HG03558 (cell line): ENCODE results near the gene PLEKHA7.

Experiments
- ATAC-seq: cut with Tn5 transposase; IDR thresholded peaks from one replicate; pipeline ENCODE4 v1.9.1; 2021; ENCODE audit warnings: moderate number of reproducible peaks; ENCODE audit not compliant: unreplicated experiment; ENCODE audit errors: extremely low read depth

The PLEKHA7 gene

DNA sequence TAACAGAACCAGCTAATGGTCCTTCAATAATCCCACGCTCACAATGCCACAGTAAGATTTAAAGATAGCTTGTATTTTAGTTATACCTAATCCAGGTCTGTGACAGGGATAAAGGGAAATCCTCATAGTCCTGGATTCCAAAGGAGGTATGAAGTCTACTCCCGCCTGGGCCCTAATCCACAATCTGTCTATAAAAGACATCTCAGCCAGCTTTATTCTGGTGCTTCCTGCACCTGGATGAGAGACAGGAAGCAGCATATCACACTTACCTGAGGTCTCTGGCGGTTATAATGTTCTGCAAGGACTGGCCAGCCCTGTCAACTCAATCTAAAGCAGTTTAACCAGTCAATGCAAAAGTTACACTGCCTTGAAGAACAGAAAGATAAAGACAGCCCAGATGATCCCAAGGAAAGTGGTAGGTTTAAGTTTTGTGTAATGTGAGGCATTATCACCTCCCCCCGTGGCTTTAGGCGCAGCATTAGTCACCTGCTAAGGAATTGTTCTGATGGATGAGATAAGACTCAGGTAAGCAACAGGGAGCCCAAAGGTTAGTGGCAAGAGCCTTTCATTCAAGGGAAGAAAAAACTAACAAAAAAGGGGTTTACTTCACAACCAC, 57.6 kb downstream of the PLEKHA7 start:
- no peak for ATAC-seq

DNA sequence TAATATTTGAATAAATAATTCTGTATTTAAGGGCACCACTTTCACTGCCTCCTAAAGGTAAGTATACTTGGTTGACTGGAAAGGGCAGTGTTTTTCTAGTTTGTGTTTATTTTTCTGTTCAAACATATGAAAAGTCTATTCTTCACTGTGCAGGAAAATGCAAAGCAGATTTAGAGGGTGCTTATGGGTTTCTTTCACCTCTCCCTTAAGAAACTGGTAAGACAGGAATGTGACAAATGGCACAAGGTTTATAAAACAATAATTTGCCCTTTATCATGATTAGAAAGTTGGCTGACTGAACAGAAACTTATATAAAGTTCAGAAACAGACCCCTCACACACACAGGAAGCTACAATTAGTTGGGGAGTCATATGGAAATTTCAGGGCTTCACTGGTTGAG, 60.6 kb downstream of the PLEKHA7 start:
- no peak for ATAC-seq

DNA sequence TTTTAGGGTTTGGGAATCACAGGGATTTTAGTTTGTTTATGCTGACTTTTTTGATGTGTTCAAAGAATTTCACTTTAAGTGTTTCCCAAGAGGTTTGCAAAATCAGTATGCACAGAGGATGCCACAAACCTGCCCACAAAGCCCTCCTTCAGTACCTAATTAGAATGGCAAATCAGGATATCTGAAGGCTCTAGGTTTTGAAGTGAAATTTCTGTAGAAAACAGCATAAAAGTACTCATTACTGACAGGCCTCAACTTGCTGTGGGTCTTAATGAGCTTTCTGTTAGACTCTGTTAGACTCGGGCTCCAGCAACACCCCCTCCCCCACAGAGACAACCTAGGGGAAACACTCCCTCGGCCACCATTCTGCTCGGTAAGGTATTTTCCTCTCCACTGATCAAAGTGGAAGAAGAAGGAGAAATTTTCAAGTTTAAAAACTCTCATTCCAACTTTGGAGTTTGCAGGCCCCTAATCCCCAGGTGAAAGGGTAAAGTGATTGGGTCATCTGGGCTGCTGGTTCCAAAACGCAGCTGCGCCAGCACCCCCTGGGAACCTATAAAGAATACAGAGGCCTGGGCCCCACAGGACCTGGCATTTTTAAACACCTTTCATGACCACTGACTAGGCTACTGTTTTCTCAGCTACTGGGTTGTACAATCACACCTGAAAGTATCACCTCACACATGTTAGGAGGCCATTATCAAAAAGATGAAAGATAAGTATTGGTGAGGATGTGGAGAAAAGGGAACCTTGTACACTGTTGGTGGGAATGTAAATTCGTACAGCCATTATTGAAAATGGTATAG, 67.5 kb downstream of the PLEKHA7 start:
- ATAC-seq = peak; percentile 50

DNA sequence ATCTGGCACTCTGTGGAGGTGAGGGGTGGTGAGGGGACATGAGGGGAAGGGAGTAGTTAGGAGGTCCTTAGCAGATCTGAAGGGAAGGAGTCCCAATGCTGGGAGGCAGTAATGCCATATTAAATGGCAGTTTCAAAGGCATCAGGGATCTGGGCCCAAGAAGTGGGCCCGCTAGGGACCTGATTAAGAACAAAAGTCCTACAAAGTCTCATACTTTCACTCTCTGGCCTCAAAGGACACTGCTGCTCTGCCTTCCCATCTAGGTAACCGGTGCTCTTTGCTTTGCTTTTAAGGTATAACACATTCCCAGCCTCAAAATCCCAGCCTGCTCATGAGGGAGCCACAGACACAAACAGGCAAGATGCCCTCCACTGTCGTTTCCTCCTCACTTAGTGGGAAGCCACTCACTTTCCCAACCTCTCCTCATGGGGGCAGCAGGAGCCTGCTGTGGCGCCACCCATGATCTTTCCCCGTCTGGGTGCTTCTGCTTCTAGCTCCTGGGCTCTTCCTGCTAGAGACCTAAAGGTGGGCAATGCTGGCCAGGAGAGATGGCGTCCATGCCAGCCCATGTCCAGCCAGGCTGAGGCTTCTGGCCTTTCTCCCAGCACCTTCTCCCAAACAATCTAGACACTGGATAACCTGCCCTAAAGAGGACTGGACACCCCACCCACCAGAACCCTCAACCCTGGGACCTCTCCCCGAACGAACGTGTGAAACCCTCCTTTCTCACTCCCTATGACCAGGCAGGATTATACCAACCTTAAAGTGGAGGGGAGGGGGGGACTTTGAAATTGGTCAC, 68.3 kb downstream of the PLEKHA7 start:
- ATAC-seq = peak; percentile 52

DNA sequence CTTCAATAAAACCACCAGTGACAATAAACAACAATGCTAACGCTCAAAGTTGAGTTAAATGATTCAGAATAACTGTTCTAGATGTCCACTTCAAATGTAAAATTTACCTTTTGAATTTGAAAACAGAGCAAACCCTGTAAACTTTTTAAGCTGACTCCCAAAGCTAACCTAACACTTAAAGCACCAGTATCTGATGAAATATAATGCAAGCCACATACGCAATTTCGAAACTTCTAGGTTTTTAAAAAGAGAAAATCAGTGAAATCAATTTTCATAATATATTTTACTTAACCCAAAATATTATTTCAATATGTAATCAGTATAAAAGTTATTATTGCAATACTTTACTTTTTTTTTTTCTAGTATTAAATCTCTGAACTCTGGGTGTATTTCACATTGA, 71.3 kb downstream of the PLEKHA7 start:
- no peak for ATAC-seq

DNA sequence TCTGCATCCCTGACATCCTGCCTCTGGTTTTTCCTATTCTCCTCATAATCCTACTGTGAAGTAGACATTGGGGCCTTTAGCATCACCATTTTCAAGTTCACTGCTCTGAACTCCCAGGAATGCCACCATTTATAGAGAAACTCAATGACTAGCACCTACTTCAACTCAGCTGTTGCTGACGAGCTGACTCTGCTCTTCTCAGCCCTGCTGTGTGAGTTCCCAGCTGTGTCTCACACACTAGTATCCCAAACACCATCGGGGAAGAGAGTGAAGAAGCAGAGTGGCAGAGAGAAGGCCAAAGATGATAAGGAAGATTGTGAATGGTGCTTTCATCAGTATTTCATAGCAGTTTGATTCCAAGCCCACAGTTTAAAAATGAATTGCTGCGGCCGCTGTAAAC, 71.9 kb downstream of the PLEKHA7 start:
- no peak for ATAC-seq

DNA sequence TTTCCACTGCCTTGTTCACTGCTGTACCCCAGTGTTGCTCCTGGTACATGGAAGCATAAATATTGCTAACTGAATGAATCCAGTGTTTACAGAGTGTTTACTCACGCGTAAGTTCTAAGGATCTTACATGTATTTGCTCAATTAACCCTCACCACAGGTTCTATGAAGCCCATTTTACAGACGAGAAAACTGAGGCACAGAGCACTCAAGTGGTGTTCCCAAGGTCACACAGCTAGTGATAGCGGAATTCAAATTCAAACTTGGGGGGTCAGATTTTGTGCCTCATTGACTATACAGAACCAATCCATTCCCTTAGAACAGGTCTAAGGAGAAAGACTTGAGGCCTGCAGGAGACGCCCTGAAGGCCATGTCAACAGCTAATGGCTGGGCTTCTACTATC, 72.3 kb downstream of the PLEKHA7 start:
- no peak for ATAC-seq

DNA sequence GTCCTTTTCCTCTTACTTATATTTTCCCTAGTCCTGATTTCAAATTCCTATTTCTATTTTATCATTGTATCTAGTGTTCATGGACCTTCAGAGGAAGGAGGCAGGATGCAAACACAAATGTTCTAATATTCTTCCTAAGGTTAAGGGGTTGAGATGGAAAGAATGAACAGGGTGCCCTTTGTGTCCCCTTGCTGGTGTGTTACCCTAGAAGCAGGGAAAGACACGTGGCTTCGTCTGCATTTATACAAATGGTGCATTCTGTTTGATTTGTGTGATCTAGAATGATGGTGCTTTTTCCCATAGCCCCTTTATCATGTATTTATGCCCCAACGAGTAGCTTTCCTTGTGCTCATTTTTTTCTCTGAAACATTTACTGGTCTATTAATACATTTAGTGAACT, 76.2 kb downstream of the PLEKHA7 start:
- no peak for ATAC-seq

DNA sequence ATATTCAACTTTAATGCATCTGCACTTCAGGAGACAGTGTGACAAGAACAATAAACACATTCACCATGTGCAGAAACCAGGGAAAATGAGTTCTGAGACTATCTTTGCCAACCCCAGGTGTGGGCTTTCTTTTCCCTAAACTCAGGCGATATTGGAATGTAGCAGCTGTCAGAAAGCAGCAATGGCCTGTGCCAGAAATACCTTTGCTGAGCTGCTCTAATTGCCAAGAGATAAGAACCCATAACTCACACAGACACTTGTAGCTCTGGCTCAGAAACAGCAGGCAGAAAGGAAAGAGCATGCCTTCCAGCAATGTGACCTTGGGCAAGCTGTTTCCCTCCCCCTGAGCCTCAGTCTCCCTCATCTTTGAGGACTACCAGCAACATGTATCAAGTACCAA, 77.6 kb downstream of the PLEKHA7 start:
- ATAC-seq = no peak

DNA sequence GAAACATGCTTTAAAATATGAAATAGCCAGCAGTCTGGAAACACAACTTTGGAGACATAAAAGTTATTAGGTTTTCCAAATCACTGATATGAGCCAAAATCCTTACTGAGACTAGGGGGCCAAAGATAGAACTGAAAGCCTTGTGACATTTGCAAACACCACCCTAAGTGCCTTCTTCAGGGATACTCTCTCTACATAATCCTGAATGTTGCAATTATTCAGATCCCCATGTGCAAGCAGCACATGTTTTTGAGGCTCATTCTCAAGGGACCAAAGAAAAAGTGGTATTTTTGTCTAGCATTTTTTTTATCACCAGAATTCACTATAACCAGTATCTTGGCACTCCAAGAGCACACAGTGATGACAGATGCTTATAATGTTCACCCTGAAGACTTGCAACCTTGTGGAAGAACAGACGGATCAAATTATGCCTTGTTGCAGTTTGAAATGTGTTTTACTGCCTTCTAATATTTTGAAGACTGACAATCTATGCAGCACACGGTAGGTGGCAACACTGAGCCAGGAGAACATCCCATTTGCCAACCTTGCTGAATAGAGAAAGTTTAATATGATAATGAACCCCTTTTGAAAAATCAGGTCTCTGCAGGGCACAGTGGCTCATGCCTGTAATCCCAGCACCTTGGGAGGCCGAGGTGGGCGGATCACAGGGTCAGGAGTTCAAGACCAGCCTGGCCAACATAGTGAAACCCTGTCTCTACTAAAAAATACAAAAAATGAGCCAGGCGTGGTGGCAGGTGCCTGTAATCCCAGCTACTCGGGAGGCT, 78.5 kb downstream of the PLEKHA7 start:
- ATAC-seq = no peak

DNA sequence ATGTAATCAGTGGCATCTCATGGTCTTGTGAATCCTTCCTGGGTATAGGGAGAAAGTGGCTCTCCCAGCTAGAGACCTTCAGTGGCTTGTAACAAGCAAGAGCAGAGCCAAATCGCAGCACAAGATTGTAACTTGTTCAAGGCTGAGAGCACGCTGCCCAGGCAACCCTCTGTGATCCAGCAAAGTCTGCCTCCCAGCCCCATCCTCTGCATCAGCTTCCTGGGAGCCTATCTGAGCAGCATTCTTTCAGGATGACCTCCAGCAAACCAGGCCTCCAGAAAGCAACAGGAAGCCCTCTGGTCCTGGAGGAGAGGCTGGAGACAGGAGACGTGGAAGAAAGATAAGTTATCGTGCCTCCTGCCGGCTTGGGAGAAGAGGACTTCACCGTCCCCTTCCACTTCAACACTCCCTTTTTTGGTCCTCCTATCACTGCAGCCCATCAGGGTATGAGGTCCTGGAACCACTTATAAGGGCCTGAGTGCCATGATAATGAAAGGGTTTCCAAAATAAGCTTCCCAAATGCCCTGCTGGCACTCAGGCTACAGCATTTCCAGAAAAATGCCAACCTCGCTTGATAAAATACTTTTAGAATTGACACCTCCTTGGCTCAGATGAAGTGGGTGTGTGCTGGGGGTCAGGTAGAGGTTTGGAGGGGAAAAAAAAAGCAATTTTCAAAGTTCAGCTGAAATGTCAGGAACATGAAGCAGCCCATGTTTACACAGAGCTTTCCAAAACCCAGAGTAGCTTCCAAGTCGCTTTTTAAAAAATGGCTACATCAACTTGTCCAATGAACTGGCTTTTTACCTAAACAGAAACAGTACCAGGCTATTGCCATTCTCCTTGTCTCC, 80.2 kb downstream of the PLEKHA7 start:
- no peak for ATAC-seq

DNA sequence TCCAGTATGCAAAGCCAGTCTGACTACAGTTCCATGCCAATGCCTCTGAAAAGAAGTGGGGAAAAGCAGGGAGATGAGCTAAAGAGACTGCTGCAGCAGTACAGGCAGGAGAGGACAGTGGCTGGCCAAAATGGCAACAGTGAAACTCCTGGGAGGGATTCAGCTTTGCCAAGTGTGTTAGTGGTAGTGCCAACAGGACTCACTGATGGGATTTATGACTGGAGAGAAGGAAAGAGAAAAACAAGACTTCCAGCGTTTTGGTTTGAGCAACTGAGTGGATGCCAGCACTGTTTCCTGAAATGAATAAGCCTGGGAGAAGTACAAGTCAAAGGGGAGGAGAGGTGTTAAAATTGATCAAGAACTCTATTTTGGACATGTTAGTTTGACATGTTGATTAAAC, 80.9 kb downstream of the PLEKHA7 start:
- no peak for ATAC-seq

DNA sequence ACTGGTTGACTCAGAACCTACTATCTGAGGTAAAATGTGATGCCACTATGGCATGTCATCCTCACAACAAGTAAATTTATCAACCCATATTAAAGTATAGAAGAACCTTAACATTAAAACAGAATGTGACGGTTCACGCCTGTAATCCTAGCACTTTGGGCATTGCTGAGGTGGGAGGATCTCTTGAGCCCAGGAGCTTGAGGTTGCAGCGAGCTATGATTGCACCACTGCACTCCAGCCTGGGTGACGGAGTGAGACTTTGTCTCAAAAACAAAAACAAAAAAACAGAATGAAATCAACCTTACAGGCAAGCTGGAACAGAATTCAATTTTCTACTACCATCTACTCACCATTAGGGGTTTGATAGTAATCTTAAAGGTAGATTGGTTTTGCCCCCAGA, 86.2 kb downstream of the PLEKHA7 start:
- no peak for ATAC-seq

DNA sequence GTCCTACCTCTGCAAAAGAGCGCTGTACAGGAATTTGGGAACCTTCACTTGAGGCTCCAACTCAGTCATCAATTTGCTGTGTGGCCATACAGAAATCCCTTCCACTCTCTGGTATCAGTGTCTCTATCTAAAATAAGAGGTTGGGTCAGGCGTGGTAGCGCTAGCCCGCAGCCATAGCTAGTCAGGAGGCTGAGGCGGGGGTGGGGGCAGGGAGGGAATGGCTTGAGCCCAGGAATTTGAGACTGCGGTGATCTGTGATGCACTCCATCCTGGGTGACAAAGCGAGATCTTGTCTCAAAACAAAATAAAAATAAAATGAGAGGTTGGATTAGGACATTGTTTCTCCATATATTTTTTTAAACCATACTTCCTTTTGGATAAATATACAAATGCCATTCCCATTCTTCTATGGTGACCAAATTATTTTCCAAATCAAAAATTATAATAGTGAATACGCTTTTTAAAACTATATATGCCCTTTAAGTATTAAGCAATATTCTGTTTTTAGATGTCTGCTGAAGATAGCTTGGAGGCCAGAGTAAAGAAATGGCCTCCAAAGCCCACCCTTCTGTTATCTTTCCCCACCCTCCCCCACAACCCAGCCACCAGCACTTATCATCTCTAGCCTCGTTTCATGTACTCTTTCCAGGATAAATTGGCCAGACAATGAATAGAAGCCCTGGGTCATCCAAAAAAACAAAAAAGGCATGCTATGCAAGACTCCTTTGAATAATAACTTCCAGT, 87.2 kb downstream of the PLEKHA7 start:
- no peak for ATAC-seq

DNA sequence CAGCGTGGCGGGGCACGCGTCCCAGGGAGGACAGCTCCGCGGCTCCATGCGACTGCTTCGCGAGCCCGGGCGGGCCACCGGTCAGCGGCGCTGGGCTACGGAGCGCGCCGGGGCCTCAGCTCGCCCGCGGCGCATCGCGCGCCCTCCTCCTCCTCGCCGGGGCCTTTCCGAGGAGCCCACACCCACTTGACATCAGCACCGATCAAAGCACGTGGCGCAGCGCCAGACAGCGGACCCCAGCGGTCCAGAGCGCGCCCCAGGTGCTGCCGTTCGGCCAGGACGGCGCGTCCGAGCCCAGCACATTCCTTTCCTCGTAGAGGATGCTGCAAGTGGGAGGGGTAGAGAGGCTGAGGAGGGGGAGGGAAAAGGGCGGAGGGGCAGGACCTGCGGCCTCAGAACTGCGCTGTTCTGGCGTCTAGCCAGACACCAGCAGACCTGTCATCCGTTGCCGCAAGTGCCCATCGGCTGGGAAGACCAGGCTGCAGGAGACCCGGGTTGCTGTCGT, 88.6 kb downstream of the PLEKHA7 start:
- ATAC-seq = no peak

DNA sequence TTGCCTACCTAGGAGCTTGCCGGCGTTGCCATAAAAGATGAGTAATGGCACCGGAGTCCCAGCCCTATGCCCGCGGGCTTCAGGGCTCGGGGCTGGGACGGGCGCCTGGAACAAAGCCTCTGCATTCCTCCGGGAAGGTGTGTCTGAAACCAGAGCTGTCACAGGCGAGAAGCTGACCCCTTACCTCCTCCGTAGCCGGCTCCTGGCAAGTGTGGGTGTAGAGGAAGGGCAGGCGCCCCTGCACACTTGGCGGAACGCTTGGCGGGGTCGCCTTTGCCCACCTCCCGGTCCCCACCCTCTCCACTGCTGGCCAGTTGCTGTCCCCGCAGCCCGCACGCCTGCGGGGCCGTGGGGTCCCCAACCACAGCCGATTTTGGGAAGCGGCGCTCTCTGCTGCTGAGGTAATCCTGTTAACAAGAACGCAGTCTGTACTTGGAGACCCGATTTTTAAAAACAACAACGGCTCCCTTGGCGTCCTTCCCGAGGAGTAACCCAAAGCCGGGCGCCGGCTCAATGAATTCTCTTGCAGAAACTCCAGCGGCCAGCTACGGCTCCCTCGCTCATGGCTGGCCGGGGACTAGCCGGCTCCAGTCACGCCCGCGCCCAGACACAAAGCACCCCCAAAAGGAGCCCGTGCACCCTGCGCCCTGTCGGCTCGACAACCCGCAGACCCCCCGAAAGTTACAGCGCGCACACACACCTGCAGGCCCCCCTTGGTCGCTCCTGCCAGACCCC, 89.2 kb downstream of the PLEKHA7 start:
- ATAC-seq = no peak

DNA sequence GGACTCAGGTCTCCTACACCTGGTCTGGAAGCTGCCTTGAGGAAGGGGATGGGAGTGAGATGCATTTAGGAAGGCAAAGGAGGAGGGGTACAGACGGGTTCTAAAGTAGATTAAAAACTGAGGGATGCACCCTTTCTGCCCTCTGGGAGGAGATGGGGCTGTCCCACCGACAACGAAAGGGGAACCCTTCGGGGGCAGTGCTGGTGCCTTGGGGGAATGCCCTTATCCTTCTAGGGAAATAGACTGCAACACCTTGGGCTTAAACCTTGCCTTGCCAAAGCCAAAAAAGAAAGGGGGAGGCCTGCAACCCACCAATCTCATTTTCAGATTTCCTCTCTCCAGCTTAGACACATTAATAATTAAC, 89.8 kb downstream of the PLEKHA7 start:
- peak; percentile 33 for ATAC-seq

DNA sequence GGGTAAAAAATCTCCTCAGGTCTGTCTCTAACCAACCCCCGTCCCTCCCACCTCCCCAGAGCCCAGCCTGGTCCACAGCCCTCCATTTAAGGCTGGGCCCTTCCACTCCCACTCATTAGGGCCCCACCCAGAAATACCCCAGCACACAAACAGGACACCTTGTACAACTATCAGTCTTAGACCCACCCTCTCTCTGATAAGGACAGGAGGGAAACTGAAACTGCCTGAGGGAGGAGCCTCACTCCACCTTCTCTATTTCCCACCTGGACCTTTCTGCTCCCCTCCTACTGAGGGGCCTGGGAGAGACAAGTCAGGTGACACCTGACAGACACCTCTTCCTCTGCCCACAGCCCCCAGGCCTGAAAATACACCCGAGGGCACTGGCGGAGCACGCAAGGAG, 90.2 kb downstream of the PLEKHA7 start:
- no peak for ATAC-seq
